SK-MEL-5 (cell line): Measurements from ENCODE around the gene TAPBPL. TPM values are rescaled to one million over a fixed set of nuclear protein-coding genes. Genes with fewer than 3 reads are reported as not detected.
"Not testable (repeated sequence)": the region's sequence is repeated elsewhere in the genome, so short reads cannot be mapped to it uniquely, and the experiment has no call there.

ENCODE experiments used
- DNase-seq: peaks from one replicate; pipeline ENCODE4 v3.0.0-alpha.2; 2016; ENCODE audit warnings: low read depth, low spot score
- in situ Hi-C: cut with HindIII; loops from 2 replicates; pipeline ENCODE4 v1.10.0; 2016; ENCODE audit warnings: low sequenced_read_pairs, high pct_unique_total_duplicates, low pct_unique_long_range_greater_than_20kb
- total RNA-seq: library from RNA; depleted of rRNA; stranded (reverse); fragments of >200 nt; shearing (Covaris generic); gene quantifications from 2 replicates; pipeline ENCODE4 v1.2.3, GENCODE V29; 2014

TAPBPL gene
- total RNA-seq, 1 experiment from 2014 or later = 31.2 TPM

DNA sequence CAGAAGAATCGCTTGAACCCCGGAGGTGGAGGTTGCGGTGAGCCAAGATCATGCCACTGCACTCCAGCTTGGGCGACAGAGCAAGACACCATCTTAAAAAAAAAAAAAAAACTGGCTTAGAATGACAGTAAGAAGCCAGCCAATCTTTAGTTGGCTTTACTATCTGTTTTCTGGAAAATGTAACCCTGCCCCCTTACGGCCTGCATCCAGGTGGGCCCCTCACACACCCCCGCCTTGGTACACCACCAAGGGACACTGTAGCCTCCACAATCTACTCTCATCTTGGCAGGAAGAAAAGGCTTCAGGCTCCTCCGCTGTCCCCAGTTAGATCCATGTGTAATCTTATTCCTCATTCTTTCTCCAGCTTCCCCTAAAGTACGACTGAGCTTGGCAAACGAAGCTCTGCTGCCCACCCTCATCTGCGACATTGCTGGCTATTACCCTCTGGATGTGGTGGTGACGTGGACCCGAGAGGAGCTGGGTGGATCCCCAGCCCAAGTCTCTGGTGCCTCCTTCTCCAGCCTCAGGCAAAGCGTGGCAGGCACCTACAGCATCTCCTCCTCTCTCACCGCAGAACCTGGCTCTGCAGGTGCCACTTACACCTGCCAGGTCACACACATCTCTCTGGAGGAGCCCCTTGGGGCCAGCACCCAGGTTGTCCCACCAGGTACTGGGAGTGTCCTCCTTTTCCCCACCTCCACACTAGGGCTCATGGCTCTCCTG is 6.6 kb downstream of the TAPBPL start:
- in situ Hi-C loops = no loop called here
- no peak for DNase-seq

GRCh38 chr12:6459004-6459337 is 7.1 kb downstream of the TAPBPL start:
- no peak for DNase-seq
- in situ Hi-C loops = no loop called here

DNA sequence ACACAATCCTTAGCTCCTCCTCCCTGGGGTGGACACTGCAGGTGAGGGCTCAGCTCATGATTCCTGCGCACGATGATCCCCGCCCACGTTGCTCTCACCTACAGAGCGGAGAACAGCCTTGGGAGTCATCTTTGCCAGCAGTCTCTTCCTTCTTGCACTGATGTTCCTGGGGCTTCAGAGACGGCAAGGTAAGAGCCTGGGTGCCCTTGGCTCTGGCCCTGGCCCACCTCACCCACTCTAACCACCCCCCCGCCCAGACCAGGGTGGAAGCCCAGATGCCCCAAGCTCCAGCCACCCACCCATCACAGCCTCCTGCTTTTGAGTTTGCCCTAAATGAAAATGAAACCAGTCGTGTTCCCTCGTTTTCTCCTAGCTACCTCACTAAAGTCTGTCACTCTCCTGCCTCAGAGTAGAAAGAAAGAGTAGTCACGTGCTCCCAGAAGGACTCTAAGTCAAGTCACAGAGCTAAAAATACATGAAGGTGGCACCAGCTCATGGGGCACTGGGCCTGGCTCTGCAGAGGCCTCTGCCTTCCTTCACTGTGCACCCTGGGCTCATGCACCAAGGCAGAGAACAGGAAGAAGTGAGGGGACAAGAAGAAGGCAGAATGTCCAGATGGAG is 9.0 kb downstream of the TAPBPL start:
- no peak for DNase-seq
- in situ Hi-C loops = no loop called here

DNA sequence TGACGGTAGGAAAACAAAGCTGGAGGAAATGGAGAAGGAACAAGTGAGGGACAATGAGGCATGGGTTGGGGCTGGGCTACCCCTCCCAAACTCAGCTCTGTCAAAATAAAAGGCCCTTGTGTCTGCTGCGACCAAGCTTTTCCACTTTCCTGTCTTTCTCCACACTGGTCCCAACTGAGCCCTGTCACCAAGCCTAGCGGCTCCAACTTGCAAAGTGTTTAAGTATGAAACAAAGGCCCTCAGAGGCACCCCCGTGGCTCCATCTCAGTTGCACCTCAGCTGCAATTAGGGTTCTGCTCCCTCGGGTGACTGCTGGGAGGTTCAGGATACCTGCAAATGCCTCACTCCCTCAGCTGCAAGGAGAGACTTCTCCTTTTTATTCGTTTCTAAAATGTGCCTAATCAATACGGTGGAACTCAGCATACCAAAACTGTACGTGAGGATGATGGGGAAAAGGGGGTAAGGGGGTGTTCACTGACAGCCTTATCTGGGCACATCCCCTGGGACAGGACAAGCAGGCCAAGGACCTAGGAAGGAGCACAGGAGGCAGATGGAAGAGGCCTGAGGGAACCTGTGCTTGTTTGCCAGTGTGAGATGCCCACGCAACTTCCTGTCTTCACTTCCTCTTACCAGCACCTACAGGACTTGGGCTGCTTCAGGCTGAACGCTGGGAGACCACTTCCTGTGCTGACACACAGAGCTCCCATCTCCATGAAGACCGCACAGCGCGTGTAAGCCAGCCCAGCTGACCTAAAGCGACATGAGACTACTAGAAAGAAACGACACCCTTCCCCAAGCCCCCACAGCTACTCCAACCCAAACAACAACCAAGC is 9.8 kb downstream of the TAPBPL start:
- in situ Hi-C loops = no loop called here
- DNase-seq = peak; percentile 17

- in situ Hi-C loops = no loop called here
- no peak for DNase-seq
These were observed 10.6 kb downstream of the TAPBPL start for GRCh38 chr12:6462234-6462995.

- in situ Hi-C loops = no loop called here
- DNase-seq = no peak
These were observed 11.4 kb downstream of the TAPBPL start for GRCh38 chr12:6463216-6463615.

- in situ Hi-C loops = no loop called here
- no peak for DNase-seq
These were observed 12.0 kb downstream of the TAPBPL start for GRCh38 chr12:6463858-6464257.

DNA sequence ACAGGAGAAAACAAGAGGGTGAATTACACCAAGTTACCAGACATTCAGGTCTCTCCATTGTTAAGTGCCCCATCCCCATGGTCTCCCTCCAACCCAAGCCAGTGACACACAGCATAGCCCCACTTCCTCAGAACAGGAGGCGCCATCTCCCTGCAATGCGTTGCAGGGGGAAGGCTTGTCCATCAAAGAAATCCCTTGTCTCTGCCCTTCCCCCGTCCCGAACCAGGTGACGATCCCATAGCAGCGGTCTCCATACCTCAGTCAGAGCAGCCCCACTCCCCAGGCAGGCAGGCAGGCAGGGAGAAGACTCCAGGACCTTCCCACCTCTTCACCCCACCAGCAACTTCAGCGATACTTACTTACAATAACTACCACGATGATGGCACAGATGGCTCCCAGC is 12.7 kb downstream of the TAPBPL start:
- in situ Hi-C loops = no loop called here
- no peak for DNase-seq

DNA sequence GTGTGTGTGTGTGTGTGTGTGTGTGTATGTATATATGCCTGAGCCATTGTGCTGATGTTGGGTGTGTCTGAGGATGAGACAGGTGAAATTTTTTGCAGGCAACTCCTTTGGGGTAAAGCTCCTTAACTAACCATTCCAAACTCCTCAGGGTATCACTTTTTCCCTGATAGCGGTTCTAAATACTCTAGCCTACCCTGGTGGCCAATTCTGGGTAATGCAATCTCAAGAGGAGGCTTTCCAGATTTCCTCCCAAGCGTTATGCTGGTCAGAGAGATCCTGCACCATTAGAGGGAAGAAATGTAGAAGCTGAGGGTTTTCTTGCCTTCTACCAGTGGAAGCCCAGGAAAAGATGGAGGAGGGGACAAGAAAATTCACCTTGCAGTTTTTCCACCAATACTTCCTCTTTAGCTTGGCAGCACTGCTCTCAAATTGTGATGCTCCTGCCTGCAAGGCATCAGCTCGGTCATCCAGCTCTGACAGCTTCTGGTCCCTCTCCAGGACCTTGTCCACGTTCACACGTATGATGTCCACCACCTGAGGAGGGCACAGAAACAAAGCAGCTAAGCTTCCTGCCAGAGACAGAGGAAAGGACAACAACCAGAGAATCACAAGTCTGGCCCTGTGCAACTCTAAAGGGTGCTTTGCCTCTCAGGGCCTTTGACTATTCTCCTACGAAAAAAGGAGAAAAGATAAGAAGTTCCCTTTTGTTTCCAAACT is 13.8 kb downstream of the TAPBPL start:
- in situ Hi-C loops = no loop called here

DNA sequence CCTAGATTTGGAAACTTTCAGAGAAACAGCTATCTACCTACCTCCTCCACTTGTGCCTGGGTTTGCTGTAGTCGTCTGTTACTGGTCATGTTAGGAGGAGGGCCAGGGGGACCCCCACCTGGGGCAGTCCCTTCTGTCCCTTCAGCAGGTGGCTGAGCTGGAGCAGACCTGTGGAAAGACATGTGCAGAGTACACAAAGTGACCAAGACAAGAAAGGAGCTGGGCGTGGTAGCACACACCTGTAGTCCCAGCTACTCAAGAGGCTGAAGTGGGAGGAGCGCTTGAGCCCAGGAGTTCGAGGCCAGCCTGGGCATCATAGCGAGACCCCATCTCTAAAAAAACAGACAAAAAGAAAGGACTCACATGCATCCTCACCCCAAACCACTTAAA is 14.3 kb downstream of the TAPBPL start:
- in situ Hi-C loops = no loop called here

More for the DNA sequence above, 13.8 kb downstream of the TAPBPL start:
- DNase-seq = peak; percentile 83

DNA sequence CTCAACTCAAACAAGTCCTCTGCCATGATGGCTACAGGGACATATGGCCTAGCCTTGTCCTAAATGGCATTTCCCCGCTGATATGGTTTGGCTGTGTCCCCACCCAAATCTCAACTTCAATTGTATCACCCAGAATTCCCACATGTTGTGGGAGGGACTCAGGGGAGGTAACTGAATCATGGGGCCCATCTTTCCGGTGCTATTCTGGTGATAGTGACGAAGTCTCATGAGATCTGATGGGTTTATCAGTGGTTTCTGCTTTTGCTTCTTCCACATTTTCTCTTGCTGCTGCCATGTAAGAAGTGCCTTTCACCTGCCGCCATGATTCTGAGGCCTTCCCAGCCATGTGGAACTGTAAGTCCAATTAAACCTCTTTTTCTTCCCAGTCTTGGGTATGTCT is 14.9 kb downstream of the TAPBPL start:
- in situ Hi-C loops, DNase-seq: not testable (repeated sequence)

More for the DNA sequence above, 14.3 kb downstream of the TAPBPL start:
- DNase-seq = no peak

DNA sequence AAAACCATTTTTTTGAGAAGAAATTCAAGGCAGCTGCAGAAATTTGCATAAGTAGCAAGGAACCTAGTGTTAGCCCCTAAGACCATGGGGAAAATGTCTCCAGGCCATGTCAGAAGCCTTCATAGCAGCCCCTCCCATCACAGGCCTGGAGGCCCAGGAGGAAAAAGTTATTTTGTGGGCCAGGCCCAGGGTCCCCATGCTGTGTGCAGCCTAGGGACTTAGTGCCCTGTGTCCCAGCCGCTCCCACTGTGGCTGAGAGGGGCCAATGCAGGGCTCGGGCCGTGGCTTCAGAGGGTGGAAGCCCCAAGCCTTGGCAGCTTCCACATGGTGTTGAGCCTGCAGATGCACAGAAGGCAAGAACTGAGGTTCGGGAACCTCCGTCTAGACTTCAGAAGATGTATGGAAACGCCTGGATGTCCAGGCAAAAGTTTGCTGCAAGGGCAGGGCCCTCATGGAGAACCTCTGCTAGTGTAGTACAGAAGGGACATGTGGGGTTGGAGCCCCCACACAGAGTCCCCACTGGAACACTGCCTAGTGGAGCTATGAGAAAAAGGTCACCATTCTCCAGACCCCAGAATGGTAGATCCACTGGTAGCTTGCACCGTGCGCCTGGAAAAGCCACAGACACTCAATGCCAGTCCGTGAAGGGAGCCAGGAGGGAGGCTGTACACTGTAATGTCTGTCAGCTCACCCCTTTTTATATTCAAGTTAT is 15.9 kb downstream of the TAPBPL start:
- in situ Hi-C loops, DNase-seq: not testable (repeated sequence)

DNA sequence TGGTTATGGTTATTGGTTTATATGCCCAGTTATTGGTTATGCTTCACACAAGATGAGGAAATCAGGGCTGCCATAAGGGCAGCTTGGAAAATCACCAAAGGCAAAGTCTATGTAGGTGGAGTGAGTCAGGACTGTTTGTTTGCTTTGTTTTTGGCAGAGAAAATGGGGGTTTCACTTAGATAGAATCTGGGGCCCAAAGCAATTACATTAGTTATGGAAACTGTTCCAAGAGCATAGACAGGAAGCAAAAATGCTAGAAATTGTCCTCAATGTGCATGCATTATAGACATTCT is 16.4 kb downstream of the TAPBPL start:
- DNase-seq = no peak
- in situ Hi-C loops = no loop called here

DNA sequence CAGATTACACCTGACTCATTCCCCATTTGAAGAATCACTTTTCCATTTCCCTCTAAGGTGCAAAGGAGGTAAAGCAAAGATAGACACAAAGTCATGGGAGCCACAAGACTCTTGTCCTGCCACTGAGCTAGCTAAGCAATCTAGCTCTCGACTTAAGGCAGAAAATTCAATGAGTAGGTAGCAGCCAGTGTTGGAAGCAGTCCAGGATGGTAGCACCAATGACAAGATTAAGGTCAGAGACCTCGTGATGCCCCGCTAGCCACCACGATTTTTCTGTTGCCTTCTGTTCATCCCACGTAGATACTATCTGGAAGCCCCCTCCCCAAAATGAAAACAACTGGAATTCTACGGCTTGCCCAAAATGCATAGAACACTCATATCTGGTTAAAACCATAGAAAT is 17.2 kb downstream of the TAPBPL start:
- in situ Hi-C loops = no loop called here
- DNase-seq = no peak

GRCh38 chr12:6469609-6470374 is 17.9 kb downstream of the TAPBPL start:
- in situ Hi-C loops = no loop called here
- no peak for DNase-seq

DNA sequence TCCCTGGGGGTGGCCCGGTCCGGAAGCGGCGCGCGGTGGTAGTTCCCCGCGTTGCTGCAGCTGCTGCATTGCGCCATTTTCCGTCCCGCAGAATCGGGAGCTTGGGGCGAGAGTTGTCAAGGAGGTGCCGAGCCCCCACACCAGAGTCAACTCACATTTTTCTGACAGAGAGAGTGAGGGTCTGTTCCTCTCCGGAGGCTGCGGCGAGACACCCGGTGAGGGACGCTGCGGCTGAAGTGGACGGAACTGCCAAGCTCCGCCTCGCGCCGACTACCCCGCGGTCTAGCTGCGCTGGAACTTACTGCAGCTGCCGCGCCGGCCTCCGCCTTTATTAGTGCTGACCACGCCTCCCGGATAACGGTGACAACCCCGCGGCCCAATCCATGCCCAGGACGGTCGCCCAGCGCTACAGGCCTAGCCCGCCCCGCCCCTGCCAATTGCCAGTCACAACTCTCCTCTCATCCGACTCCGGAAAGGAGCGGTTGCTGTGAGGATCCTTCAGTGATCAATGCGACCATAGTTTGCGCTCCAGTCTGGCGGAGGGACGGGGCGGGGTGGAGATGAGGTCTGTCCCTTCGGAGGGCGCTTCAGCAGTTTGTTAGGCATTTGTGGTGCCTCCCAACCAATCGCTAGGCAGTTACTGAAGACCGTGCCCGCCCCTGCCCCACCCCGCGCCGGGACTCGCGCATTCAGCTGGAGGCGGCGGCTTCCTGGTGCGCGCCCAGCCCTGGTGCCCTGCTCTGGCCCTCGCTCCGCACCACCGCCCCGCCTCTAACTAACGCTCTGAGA is 18.7 kb downstream of the TAPBPL start, which contains the start of gene VAMP1:
TSS of gene VAMP1 (minus strand) at position 303 of the 789 bp plus-strand sequence. CDS start at position 157, 146 bp downstream.
- in situ Hi-C loops = no loop called here
- peak; percentile 98 for DNase-seq
